Neural progenitor cell (in vitro differentiated cells): ENCODE measurements around the gene LRRC7. TPM values are rescaled to one million over a fixed set of nuclear protein-coding genes. Genes with fewer than 3 reads are reported as not detected.

Source experiments
- DNase-seq: peaks from one replicate; pipeline ENCODE4 v3.0.0-alpha.2; 2016; ENCODE audit warnings: low spot score
- H2AFZ ChIP-seq: fragments of 200-600 bp; sonication (generic); replicated peaks from 2 replicates; pipeline ENCODE4 v1.6.1; 2016; ENCODE audit warnings: antibody characterized with exemption
- H3F3A ChIP-seq: fragments of 200-600 bp; sonication (generic); 2 replicates; pipeline ENCODE4 v1.6.1; 2016; ENCODE audit warnings: antibody characterized with exemption, low read depth
- H3K27ac ChIP-seq: fragments of 200-600 bp; sonication (generic); 2 replicates; pipeline ENCODE4 v1.5.1; 2016; ENCODE audit warnings: mild to moderate bottlenecking
- H3K27me3 ChIP-seq: fragments of 200-600 bp; sonication (generic); 2 replicates; pipeline ENCODE4 v1.6.1; 2016; ENCODE audit warnings: mild to moderate bottlenecking, moderate library complexity
- H3K36me3 ChIP-seq: fragments of 200-600 bp; sonication (generic); 2 replicates; pipeline ENCODE4 v1.5.1; 2016
- H3K4me1 ChIP-seq: fragments of 200-600 bp; sonication (generic); 2 replicates; pipeline ENCODE4 v1.6.1; 2016; ENCODE audit warnings: mixed run types
- H3K4me2 ChIP-seq: fragments of 200-600 bp; sonication (generic); 2 replicates; pipeline ENCODE4 v1.6.1; 2016
- H3K4me3 ChIP-seq: fragments of 200-600 bp; sonication (generic); 2 replicates; pipeline ENCODE4 v1.5.1; 2016
- H3K79me2 ChIP-seq: fragments of 200-600 bp; sonication (generic); 2 replicates; pipeline ENCODE4 v1.6.1; 2016; ENCODE audit warnings: low read depth
- H3K9ac ChIP-seq: fragments of 200-600 bp; sonication (generic); 2 replicates; pipeline ENCODE4 v1.6.1; 2016
- H3K9me3 ChIP-seq: fragments of 200-600 bp; sonication (generic); 2 replicates; pipeline ENCODE4 v1.5.1; 2016; ENCODE audit warnings: low read depth
- H4K20me1 ChIP-seq: fragments of 200-600 bp; sonication (generic); 2 replicates; pipeline ENCODE4 v1.6.1; 2016; ENCODE audit warnings: low read depth
- H3K27ac Mint-ChIP-seq: 3 replicates; pipeline ENCODE4 v1.8.0; 2021; ENCODE audit warnings: mixed read lengths
- H3K27me3 Mint-ChIP-seq: 2 replicates; pipeline ENCODE4 v1.8.0; 2022; ENCODE audit warnings: low read depth, mild to moderate bottlenecking, inconsistent platforms, moderate library complexity, mixed read lengths; ENCODE audit not compliant: insufficient read depth
- H3K36me3 Mint-ChIP-seq: 3 replicates; pipeline ENCODE4 v1.8.0; 2021; ENCODE audit warnings: mixed read lengths
- H3K4me1 Mint-ChIP-seq: 3 replicates; pipeline ENCODE4 v1.8.0; 2021; ENCODE audit warnings: mixed read lengths
- H3K4me3 Mint-ChIP-seq: 3 replicates; pipeline ENCODE4 v1.8.0; 2021; ENCODE audit warnings: mild to moderate bottlenecking, moderate library complexity, mixed read lengths
- H3K9me3 Mint-ChIP-seq: 3 replicates; pipeline ENCODE4 v1.8.0; 2020; ENCODE audit warnings: mixed read lengths
- CTCF ChIP-seq: fragments of 200-600 bp; sonication (generic); IDR thresholded peaks from 2 replicates; pipeline ENCODE4 v1.5.1; 2017; ENCODE audit warnings: antibody characterized with exemption, mild to moderate bottlenecking
- EZH2 ChIP-seq: fragments of 200-600 bp; sonication (generic); IDR thresholded peaks from 2 replicates; pipeline ENCODE4 v1.6.1; 2017; ENCODE audit warnings: antibody characterized with exemption, mild to moderate bottlenecking, moderate library complexity
- EZH2phosphoT487 ChIP-seq: fragments of 200-600 bp; sonication (generic); IDR thresholded peaks from 2 replicates; pipeline ENCODE4 v1.6.1; 2017; ENCODE audit warnings: antibody characterized with exemption
- total RNA-seq: library from RNA; depleted of rRNA; stranded (reverse); fragments of >200 nt; gene quantifications from 2 replicates; pipeline ENCODE4 v1.2.3, GENCODE V29; 2015; ENCODE audit warnings: low replicate concordance

Gene LRRC7
- total RNA-seq, 1 donor from 2014 or later: not detected

DNA sequence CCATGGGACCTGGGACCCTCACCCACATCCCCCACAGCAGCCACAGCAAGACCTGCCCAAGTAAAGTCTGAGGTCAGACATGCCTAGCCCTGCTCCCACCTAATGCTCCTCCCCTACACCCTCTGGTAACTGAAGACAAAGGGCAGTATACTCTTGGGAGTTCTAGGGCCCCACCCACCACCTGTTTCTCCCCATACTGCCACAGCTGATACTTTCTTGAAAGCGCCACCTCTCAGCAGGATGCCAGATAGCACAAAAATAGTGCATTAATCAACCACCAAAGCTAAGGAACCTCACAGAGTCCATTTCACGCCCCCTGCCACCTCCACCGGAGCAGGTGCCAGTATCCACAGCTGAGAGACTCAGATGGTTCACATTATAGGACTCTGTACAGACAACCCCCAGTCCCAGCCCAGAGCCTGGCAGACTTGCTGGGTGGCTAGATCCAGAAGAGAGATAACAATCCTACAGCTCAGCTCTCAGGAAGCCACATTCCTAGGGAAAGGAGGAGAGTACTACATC lies 399.6 kb downstream of the LRRC7 start:
- no peak overlapping the region for H3K27ac Mint-ChIP-seq
- no peaks in the 10 kb centered on the region for H3K9me3 ChIP-seq

DNA sequence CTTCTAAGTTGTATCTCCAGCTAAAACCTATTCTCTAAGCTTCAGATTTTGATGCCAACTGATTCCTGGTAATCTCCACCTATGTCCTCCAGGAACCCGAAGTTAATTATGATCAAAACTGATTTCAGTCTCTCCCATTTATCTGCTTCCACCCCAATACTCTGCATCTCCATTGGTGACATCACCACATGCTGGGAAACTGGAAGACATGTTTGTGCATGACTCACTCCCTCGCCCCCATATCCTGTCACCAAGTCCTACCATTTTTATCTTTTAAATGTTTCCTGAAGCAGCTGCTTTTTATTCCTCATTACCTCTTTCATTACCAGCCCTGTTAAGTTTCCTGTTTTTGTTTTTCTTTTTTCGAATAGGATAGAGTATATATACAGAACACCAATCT lies 409.2 kb downstream of the LRRC7 start:
- Histone ChIP-seq H3K9me3 (no peaks in the 10 kb centered on the region), H3K4me2 (no peak overlapping the region), H3F3A (no peaks in the 10 kb centered on the region), H3K4me1 (peaks cover 3% of the 10 kb centered on the region), H3K27ac (no peak overlapping the region), H3K9ac (no peak overlapping the region), H3K4me3 (no peak overlapping the region), H2AFZ (no peak overlapping the region), H4K20me1 (no peaks in the 10 kb centered on the region), H3K27me3 (no peaks in the 10 kb centered on the region), H3K36me3 (no peaks in the 10 kb centered on the region), H3K79me2 (no peaks in the 10 kb centered on the region)
- Mint-ChIP-seq H3K36me3 (no peaks in the 10 kb centered on the region), H3K9me3 (no peaks in the 10 kb centered on the region), H3K27me3 (no peaks in the 10 kb centered on the region), H3K4me3 (no peak overlapping the region), H3K27ac (no peak overlapping the region), H3K4me1 (no peaks in the 10 kb centered on the region)
- no peak for DNase-seq
- TF ChIP-seq EZH2phosphoT487 (no peak), EZH2 (no peak), CTCF (no peak)

More for the DNA sequence above, 399.6 kb downstream of the LRRC7 start:
- no peak overlapping the region for H3K27ac ChIP-seq
- no peak overlapping the region for H3K9ac ChIP-seq
- Mint-ChIP-seq H3K4me1 (no peaks in the 10 kb centered on the region), H3K4me3 (no peak overlapping the region), H3K36me3 (no peaks in the 10 kb centered on the region), H3K9me3 (peaks cover 13% of the 10 kb centered on the region), H3K27me3 (no peaks in the 10 kb centered on the region)
- H3K4me2 ChIP-seq: no peak overlapping the region
- TF ChIP-seq EZH2 (no peak), EZH2phosphoT487 (no peak), CTCF (no peak)
- H3F3A ChIP-seq: no peaks in the 10 kb centered on the region
- H3K4me1 ChIP-seq: no peaks in the 10 kb centered on the region
- no peaks in the 10 kb centered on the region for H3K27me3 ChIP-seq
- H2AFZ ChIP-seq: no peak overlapping the region
- H4K20me1 ChIP-seq: no peaks in the 10 kb centered on the region
- H3K79me2 ChIP-seq: no peaks in the 10 kb centered on the region
- no peaks in the 10 kb centered on the region for H3K36me3 ChIP-seq
- DNase-seq: no peak
- H3K4me3 ChIP-seq: no peak overlapping the region

- no peaks in the 10 kb centered on the region for H3K36me3 ChIP-seq
- no peak overlapping the region for H3K27ac ChIP-seq
- no peaks in the 10 kb centered on the region for H3K79me2 ChIP-seq
- no peak overlapping the region for H3K27ac Mint-ChIP-seq
- H3K36me3 Mint-ChIP-seq: no peaks in the 10 kb centered on the region
- no peaks in the 10 kb centered on the region for H3K9me3 Mint-ChIP-seq
- no peak for DNase-seq
- H3K4me3 ChIP-seq: no peak overlapping the region
- peaks cover 3% of the 10 kb centered on the region for H3K4me1 ChIP-seq
- no peaks in the 10 kb centered on the region for H3K27me3 ChIP-seq
- no peak overlapping the region for H2AFZ ChIP-seq
- TF ChIP-seq EZH2phosphoT487 (no peak), EZH2 (no peak), CTCF (no peak)
- H3K4me2 ChIP-seq: no peak overlapping the region
- no peaks in the 10 kb centered on the region for H3K4me1 Mint-ChIP-seq
- H3K27me3 Mint-ChIP-seq: no peaks in the 10 kb centered on the region
- H3K9ac ChIP-seq: no peak overlapping the region
- H3F3A ChIP-seq: no peaks in the 10 kb centered on the region
- no peaks in the 10 kb centered on the region for H4K20me1 ChIP-seq
- no peak overlapping the region for H3K4me3 Mint-ChIP-seq
- H3K9me3 ChIP-seq: no peaks in the 10 kb centered on the region
These were observed 415.3 kb downstream of the LRRC7 start for GRCh38 chr1:69982992-69983391.
